Measurements from ENCODE around the gene COPS3.
"Not testable (repeated sequence)": the region's sequence is repeated elsewhere in the genome, so short reads cannot be mapped to it uniquely, and the experiment has no call there.

The COPS3 gene

GRCh38 chr17:17301659-17302058 lies 20.6 kb upstream of the COPS3 start:
- DNase-seq (ENCODE audit: low read depth in 2 of 2) = not testable (repeated sequence)

- peak in 1 of 2 donors; percentile 53 for DNase-seq (ENCODE audit: low read depth in 2 of 2)
Measured at GRCh38 chr17:17300624-17301568, 19.9 kb upstream of the COPS3 start.

- no peak for DNase-seq (ENCODE audit: low read depth in 2 of 2)
Measured at GRCh38 chr17:17298108-17298507, 17.1 kb upstream of the COPS3 start.

GRCh38 chr17:17297217-17297616 lies 16.2 kb upstream of the COPS3 start:
- no peak for DNase-seq (ENCODE audit: low read depth in 2 of 2)

GRCh38 chr17:17295141-17295540 lies 14.1 kb upstream of the COPS3 start:
- DNase-seq (ENCODE audit: low read depth in 2 of 2) = no peak

GRCh38 chr17:17289701-17290100 lies 8.7 kb upstream of the COPS3 start:
- no peak for DNase-seq (ENCODE audit: low read depth in 2 of 2)

GRCh38 chr17:17289086-17289485 lies 8.0 kb upstream of the COPS3 start:
- no peak for DNase-seq (ENCODE audit: low read depth in 2 of 2)

GRCh38 chr17:17285951-17286350 lies 4.9 kb upstream of the COPS3 start:
- no peak for DNase-seq (ENCODE audit: low read depth in 2 of 2)

- no peak for DNase-seq (ENCODE audit: low read depth in 2 of 2)
Measured at GRCh38 chr17:17279316-17279715, 1.7 kb downstream of the COPS3 start.

- DNase-seq (ENCODE audit: low read depth in 2 of 2) = not testable (repeated sequence)
Measured at GRCh38 chr17:17277431-17277830, 3.6 kb downstream of the COPS3 start.

GRCh38 chr17:17275971-17276370 lies 5.1 kb downstream of the COPS3 start:
- no peak for DNase-seq (ENCODE audit: low read depth in 2 of 2)

- DNase-seq (ENCODE audit: low read depth in 2 of 2) = peak in 1 of 2 donors; percentile 23
Measured at GRCh38 chr17:17269926-17270773, 10.9 kb downstream of the COPS3 start.

- DNase-seq (ENCODE audit: low read depth in 2 of 2) = no peak
Measured at GRCh38 chr17:17264430-17264829, 16.6 kb downstream of the COPS3 start.

- DNase-seq (ENCODE audit: low read depth in 2 of 2) = no peak
Measured at GRCh38 chr17:17258998-17259397, 22.0 kb downstream of the COPS3 start.

GRCh38 chr17:17258011-17258410 lies 23.0 kb downstream of the COPS3 start:
- DNase-seq (ENCODE audit: low read depth in 2 of 2) = no peak

GRCh38 chr17:17256316-17256715 lies 24.7 kb downstream of the COPS3 start:
- DNase-seq (ENCODE audit: low read depth in 2 of 2) = no peak

- DNase-seq (ENCODE audit: low read depth in 2 of 2) = not testable (repeated sequence)
Measured at GRCh38 chr17:17255689-17256088, 25.4 kb downstream of the COPS3 start.

- DNase-seq (ENCODE audit: low read depth in 2 of 2) = no peak
Measured at GRCh38 chr17:17254036-17254435, 27.0 kb downstream of the COPS3 start.

- DNase-seq (ENCODE audit: low read depth in 2 of 2) = no peak
Measured at GRCh38 chr17:17253406-17253805, 27.6 kb downstream of the COPS3 start.

GRCh38 chr17:17252149-17252661 lies 28.8 kb downstream of the COPS3 start:
- no peak for DNase-seq (ENCODE audit: low read depth in 2 of 2)

GRCh38 chr17:17246879-17247278 lies 34.2 kb downstream of the COPS3 start:
- DNase-seq (ENCODE audit: low read depth in 2 of 2) = no peak

GRCh38 chr17:17243163-17243562 lies 37.9 kb downstream of the COPS3 start:
- DNase-seq (ENCODE audit: low read depth in 2 of 2) = no peak

All from stimulated activated CD4-positive, alpha-beta T cell treated with anti-CD3 and anti-CD28 coated beads, Interleukin-4, amount 100 ng/mL, for 48 hours (primary cell).